COLO668 (cell line): ENCODE data around the gene MLNR.

Experiments
- DNase-seq: peaks from one replicate; lab custom pipeline; 2025; ENCODE audit not compliant: unreplicated experiment; lab: John Stamatoyannopoulos, UW

MLNR gene

DNA sequence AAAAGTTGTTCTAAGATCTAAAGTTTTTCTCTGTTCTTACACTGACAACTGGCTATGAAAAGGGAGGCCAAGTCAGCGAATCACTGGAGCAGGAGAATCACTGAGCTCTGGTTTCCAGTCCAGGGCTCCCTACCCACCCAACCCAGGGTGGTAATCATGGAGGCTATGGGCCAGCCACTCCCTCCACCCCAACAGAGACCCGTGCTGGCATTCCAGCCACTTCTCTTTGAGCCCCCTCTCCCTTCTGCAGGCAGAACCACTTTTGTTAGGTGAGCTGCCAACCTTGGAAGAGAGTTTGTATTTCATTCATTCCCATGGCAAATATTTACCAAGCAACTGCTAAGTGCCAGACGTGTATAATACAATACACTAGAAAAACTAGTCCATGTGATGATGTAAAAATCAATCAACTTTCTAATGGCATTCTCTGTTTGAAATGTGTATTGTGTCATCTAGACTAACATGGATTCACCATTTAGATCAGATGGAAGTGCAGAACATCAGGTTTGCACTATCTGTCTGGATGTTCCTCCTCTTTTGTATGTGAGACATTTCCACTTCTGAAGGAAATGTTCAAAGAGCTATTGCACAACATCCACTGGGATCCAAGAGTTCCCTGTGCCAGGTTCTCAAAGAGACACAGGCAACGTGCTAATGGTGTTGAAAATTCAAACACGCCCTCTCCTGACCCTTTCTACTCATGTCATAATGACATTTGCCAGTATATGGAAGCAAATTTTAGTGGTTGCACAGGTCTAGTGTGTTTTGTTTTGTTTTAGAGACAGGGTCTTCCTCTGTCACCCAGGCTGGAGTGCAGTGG, 5.3 kb downstream of the MLNR start:
- DNase-seq: no peak

DNA sequence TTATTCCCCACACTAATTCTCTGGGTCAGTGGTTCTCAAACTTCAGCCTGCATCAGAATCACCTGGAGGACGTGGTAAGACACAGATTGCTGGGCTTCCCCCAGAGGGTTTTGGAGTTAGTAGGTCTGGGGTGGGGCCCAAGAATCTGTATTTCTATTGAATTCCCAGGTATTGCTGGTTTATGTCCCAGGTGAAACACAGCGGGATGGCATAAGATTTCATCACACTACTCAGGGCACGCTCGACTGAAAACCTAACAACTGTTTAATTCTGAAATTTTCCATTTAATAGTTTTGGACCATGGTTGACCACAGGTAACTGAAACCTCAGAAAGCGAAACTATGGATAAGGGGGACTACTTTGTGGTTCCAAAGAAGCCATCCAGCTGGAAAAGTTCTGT, 6.5 kb downstream of the MLNR start:
- no peak for DNase-seq

DNA sequence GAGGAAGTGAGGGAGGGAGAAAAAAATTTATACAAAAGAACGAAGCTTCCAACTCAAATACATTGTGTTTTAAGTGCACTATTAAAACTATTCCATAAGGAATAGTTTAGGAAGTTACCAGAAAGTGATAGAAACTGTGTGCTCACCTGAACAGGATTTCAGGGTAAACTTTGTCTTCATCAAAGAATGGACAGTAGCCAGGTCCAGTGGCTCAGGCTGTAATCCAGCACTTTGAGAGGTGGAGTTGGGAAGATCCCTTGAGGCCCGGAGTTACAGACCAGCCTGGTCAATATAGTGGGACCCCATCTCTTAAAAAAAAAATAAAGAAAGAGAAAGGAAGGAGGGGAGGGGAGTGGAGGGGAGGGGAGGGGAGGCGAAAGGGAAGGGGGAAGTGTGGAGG, 14.6 kb downstream of the MLNR start:
- no peak for DNase-seq

DNA sequence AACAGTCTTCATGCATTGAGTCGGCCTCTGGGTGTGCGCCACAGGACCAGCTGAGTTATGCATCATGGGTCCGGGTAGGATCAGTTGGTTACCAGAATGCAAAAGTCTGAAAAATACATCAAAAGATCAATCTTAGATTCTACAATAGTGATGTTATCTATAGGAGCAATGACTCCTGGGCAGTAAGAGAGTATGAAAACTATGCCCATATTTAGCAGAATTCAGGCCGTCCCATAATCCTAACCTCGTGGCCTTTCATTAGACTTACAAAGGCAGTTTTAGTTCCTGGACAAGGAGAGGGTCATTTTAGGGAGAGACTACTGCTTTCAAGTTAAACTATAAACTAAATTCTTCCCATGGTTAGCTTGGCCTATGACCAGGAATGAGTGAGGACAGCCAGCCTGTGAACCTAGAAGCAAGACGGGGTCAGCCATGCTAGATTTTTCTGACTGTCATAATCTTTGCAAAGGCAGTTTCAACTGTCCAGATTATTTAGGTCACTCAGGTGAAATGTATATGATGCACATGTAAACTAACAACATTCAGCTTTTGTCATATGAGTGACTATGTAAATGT, 15.8 kb downstream of the MLNR start:
- DNase-seq: no peak

DNA sequence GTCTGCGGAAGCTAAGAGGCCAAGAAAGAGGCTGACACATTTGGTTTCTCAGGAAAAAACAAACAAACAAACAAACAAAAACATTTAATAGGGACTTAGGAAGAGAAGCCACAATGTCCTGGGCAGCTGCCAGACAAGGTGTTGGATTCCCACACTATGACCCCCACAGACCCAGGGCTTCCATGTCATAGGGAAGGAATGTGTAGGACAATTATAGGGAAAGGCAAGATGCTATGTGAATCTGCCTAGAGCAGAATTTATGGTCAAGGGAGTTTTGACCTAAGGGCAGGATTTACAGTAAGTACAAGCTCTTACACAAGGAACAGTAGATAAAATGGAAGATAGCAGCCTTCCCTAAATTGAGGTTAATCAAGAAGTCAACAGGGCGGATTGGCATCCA, 18.5 kb downstream of the MLNR start:
- no peak for DNase-seq

DNA sequence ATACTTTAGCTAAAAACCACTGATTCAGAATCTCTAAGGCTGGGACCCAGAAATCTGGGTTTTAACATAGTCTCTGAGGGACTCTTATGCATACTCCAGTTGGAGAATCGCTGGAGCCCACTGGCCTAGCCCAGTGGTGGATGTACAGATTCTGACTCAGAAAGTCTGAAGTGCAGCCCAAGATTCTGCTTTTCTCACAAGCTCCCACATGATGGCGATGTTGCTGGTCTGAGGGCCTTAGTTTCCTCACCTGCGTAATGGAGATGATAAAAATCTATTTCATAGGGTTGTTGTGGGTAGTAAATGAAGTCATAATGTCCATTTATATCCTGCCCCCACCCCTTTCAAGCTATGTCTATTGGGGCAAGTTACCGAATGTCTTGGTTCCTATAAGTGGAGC, 19.9 kb downstream of the MLNR start:
- DNase-seq: peak; percentile 30

DNA sequence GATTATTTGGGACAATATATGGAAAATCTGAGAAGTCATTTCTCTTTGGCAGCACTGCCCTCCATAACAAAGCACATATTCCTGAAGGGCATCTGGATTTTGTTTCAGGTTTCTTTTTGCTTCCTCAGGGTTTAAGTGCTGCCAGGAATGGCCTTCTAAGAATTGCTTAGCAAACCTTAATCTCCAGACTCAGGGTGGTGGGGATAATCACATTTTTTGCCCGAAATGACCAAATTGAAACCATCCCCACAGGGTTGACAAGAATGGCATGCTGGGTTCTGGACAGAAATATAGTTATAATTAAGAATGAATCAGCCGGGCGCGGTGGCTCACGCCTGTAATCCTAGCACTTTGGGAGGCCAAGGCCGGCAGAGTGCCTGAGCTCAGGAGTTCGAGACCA, 21.2 kb downstream of the MLNR start:
- no peak for DNase-seq

DNA sequence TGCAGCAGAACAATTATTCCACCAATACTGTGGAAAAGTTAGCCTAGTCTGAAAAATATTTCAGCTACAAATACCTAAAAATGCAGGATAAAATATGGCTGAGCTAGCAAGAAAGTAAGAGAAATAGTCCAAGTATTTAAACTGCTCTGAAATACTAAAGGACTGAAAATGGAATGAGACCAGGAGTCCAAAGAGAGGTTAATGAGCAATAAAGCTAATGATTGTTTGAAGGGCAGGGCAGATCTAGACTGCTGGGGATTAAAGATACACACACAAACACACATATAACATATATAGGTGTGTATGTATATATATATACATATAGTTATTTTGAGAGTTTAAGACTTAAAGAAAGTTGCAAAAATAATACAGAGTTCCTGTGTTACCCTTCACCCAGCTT, 25.0 kb downstream of the MLNR start:
- no peak for DNase-seq

DNA sequence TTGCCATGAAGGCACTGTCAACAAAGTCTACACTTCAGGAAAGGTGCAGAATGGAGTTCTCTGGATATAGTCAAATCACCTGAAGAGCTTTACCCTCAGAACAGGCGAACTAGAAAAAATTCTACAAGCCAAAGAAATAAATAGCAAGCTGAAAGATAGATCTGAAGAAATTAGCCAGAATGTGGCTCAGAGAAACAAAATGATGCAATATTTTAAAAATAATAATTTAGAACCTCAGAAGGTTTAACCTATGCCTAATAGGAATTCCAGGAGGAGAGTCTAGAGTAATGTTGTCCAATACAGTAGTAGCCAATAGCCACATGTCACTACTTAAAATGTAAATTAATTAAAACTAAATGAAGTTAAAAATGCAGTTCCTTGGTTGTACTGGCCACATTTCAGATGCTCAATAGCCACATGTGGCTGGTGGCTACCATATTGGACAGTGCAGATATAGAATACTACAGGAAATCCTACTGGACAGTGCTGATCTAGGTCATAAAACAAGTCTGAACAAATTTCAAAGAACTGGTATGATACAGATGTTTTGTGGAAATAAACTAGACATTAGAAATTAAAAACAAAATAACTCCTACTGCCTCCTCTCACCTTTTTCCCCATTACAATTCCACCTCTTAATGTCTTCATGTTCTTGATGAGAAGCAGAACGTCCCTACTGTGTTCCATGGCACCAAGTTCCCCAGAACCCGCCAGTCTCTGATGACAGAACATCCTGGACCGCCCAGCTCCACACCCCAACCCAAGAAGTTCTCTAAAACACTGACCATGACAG, 26.9 kb downstream of the MLNR start:
- DNase-seq: no peak

DNA sequence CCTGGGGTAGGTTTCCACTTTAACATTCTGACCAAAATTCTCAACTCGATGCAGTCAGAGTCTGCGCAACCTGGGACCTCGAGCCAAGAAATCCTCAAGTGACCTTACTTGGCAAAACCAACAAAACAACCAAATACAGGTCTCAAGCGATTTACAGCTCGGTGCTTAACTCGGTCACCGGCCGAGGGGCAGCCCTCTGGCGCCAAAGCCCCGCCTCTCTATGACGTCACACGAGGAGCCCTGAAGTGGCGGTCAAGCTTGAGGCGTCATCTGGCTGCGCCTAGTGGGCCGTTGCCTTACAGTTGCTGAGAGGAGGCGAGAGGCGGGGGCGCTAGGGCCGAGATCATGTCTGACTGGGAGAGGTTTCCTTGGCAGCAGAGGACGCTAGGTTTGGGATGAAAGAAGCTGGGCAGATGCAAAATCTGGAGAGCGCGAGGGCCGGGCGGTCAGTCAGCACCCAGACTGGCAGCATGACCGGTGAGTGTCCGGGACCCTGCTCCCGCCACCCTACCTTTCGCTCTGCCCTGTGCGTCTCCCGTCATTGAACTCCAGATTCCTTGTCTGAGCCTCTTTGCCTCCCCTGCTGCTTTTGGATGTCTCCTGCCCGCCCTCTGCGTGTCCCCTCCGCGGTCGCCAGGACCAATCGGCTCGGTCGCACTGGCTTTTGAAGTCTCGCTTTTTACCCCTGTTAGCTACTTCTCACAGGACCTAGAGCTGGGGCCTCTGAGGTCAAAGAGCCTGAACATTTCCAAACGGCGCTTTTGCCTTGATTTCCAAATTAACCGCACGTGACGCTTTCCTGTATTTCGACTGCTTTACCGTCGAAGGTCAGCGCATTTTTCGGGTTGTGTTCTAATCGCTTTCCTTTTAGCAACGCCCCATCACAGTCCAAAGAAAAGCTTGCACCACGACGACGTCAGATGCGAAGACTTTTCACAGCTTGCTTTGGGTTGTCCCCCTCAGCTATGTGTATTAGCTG, 27.8 kb downstream of the MLNR start, which contains the start of gene CDADC1:
CDADC1 (plus strand) TSS at position 283 of the 979 bp plus-strand sequence; CDS start at position 396, 113 bp downstream.
- DNase-seq: peak; percentile 99

DNA sequence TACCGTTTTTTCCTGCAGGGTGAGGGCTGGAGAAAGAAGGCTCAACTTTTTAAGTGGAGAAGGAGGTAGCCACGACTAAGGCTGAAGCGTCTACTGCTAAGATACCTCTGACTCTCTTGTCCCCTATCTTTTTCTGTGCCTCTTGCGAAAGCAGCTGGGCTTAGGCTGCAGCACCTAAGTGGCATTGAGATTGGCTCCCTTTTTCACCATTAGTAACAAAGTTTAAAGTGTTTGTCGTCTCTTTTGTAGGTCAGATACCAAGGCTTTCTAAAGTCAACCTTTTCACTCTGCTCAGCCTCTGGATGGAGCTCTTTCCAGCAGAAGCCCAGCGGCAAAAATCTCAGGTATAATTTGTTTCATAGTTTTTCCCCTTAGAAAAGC, 28.5 kb downstream of the MLNR start:
- DNase-seq: no peak

DNA sequence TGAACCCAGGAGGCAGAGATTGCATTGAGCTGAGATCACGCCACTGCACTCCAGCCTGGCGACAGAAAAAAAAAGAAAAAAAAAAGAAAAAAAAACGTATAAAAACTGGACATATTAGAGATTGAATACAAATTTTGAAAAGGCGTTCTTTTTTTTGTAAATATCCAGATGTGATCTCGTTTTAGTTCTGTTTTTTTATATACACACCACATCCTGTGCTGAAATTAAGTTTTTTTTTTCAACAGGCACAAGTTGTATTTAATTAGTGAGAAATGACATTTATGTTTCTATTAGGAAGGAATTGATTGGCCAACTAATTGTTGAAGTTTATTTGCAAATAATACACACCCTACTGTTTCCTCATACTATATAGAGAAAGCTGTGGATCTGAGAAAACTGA, 31.2 kb downstream of the MLNR start:
- no peak for DNase-seq

DNA sequence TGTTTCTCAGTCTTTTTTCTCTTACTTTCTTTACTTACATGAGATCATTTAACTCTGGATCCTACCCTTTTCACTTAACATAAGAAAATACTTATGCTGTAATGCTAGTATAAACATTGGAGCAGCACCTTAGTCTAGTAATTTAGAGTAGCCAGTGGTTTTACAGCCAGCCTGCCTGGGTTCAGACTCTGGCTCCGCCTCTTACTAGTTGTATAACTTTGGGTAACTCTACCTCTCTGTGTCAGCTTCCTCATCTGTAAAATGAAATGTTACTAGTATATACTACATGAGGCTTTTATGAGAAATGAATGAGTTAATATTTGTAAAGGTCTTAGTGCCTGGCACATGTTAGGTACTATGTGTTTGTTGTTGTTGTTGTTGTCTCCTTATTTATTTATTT, 33.2 kb downstream of the MLNR start:
- DNase-seq: no peak

DNA sequence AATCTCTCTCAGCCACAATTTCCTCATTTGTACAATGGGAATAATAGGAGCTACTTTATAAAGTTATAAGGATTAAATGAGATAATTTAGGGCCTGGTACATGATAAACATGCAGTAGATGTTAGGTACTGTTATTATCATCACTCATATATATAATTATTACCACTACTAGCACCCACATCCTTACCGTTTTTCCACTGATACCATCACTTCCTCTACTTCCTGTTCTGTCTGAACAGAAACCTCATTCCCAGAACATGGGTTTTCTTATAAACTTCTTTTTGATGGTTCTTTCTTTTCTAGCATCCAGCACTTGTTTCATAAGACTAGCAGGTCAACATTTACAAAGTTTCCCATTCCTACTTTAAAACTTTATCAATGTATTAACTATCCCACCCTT, 33.9 kb downstream of the MLNR start:
- no peak for DNase-seq

DNA sequence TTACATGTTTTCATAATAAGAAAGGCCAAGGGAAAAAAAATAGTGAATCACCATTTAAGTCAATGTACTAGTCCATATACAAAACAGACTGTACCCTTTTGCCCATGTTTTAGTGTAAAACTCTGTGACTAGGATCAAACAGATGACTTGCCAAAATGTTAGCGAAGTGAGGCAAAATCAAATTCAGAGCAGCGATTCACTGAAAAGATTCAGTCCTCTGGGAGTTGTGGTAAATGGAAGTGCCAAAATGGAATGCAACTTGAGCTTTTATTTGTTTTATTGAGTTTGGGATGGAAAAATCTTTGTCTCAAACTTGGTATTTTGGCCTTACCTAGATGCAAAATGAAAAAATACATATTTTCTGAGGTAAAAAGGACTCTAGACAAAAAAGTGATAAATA, 36.7 kb downstream of the MLNR start:
- no peak for DNase-seq

DNA sequence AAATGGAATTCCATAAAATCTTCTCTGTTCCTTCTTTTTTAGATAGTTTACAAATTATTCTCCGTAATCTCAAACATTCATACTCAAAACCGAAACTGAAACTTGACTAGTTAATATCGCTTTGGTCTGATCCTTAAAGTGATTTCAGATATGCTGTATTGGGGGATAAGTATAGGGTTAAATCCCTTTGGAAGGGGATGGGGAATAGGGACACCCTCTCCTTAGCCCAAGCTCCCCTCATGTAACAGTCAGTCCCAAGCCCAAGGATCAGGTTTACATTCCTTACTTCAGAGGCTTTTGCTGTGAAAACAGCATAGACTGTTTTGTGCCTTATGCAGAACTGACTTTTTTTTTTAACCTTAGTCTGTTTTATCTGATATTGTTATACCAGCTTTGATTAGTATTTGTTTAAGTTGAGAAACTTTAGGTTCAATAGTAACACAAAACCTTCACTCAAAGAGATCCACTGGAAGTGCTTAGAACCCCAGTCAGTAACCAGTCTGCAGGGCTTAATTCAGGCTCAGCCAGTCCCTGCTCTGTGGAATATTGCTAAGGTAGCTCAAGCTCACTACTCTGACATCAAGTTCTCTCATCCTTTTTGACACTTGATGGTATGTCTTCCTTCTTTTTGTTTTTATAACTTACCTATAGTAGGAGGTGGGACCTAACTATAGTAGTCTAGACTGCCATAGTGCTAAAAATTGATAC, 38.1 kb downstream of the MLNR start:
- DNase-seq: no peak

DNA sequence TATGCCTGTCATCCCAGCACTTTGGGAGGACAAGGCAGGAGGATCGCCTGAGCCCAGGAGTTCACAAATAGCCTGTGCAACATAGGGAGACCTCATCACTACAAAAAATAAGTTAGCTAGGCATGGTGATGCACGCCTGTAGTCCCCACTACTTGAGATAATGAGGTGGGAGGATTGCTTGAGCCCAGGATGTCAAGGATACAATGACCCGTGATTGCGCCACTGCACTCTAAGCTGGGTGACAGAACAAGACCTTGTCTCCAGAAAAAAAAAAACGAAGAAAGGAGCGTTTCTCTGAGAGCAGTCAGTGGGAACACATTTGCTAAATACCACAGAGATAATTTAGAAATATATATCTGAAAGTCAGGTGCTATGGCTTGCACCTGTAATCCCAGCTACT, 39.4 kb downstream of the MLNR start:
- no peak for DNase-seq

DNA sequence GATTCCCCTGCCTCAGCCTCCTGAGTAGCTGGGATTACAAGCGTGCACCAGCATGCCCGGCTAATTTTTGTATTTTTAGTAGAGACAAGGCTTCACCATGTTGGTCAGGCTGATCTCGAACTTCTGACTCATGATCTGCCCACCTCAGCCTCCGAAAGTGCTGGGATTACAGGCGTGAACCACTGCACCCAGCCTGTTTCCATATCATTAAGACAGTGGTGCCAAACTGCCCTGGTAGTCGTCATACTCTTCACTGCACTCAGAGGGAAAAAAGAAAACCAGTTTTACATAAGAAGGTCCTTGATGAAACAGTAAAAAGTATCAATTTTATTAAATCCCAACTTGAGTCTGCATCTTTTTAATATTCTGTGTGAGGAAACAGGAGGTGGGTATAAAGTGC, 42.5 kb downstream of the MLNR start:
- no peak for DNase-seq

DNA sequence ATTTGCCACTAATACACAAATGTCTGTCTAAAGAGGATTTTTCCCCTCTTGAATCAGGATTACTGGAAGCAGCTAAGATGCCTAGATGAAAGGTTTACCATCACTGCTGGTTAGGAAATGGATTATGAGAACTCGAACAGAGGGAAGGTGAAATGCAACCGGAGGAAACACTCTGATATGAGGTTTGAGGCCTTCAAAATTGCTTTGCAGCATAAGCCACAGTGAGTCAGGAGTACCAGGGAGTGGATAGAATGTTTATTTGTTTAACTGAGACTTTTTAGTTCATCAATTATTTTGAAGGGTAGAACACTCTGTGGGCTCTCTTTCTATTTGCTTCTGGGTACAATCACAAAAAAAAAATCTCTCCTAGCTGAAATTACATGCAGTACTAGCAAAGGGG, 45.7 kb downstream of the MLNR start:
- no peak for DNase-seq

DNA sequence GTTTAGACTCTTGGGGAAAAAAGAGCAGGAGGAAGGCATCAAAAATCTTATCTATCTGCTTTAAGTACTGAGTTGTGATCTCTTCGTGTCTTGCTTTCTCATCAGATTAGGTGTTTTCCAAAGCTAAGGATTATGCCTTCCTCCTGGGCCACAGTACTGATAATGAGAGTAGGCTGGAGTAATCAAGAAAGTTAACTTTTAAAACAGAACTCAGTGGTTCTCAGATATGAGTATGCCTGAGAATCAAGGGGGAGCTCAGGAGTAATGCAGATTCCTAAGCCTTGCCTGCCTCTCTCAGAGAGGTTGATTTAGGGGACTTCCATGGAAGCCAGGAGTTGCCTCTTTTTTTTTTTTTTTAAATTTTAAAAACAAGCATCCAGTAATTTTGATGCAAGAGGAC, 51.1 kb downstream of the MLNR start:
- DNase-seq: no peak
